Transverse colon (tissue), 3 donors: ENCODE results near the gene SEPTIN14.

Source experiments
- EP300 ChIP-seq: sonication (generic); formaldehyde crosslinking; IDR thresholded peaks from one replicate; pipeline ENCODE4 v1.6.1; 2017; ENCODE audit warnings: antibody characterized with exemption, low read depth
- POLR2AphosphoS5 ChIP-seq, 3 donors: sonication (generic); formaldehyde crosslinking; IDR thresholded peaks; one replicate each; pipeline ENCODE4 v1.6.1; 2016; ENCODE audit warnings: antibody characterized with exemption in 3 of 3

DNA sequence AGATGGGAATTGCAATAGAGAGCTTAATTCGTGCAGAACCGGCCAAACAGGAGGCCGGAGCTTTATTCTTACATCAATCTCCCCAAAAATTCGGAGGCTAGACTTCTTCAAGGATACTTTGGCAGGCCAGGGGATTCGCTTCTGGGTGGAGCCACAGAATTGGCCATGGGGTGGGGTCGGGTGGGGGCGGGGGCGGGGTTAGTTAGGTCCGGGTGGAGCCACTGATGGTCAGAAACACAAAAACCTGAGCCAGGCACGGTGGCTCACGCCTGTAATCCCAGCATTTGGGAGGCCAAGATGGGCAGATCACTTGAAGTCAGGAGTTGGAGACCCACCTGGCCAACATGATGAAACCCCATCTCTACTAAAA, 87.5 kb downstream of the SEPTIN14 start:
- no peak for TF ChIP-seq EP300
- TF ChIP-seq POLR2AphosphoS5 (IDR thresholded peaks at IDR 0.05), result no peak
